ENCODE data around the gene AGBL5. TPM values are rescaled to one million over a fixed set of nuclear protein-coding genes. Genes with fewer than 3 reads are reported as not detected.

The AGBL5 gene
- total and polyA plus RNA-seq, 2 of the 13 experiments (the other 11 are each of a cell fraction or from before 2014, with no cell fraction given) = 55.9 to 73.3 TPM

GRCh38 chr2:27081984-27082772 lies 30.7 kb downstream of the AGBL5 start:
- WGBS (ENCODE audit: low lambda C conversion rate) = 97% methylated on average over 24 of the region's 38 CpGs
- Histone ChIP-seq H3K9me3 (ENCODE audit: low read length) (no peaks in the 10 kb centered on the region), H3K4me2 (ENCODE audit: low read depth, low read length) (peak overlapping the region; percentile 72), H3K4me1 (ENCODE audit: insufficient read depth, low read length) (peaks cover 76% of the 10 kb centered on the region), H2AFZ (ENCODE audit: low read length) (no peak overlapping the region), H3K27ac (ENCODE audit: extremely low read length, insufficient read depth, low read length) (peak overlapping the region; percentile 65), H3K36me3 (replicated peaks in 1 of 2; ENCODE audit: control insufficient read depth in 1 of 2, insufficient read depth in 2 of 2, low read length in 2 of 2) (no peaks in the 10 kb centered on the region), H3K79me2 (ENCODE audit: insufficient read depth, low read length) (peaks cover 5% of the 10 kb centered on the region), H3K9ac (ENCODE audit: insufficient read depth, low read depth, low read length) (peak overlapping the region; percentile 38; the same call in 1 of the 2 replicates), H3K27me3 (ENCODE audit: control insufficient read depth in 1 of 2, insufficient read depth in 2 of 2, low read length in 2 of 2) (no peaks in the 10 kb centered on the region), H4K20me1 (ENCODE audit: insufficient read depth, low read length) (no peaks in the 10 kb centered on the region), H3K4me3 (replicated peaks in 1 of 3; ENCODE audit: insufficient read depth in 1 of 3, low read depth in 2 of 3, low read length in 3 of 3) (peak overlapping the region in 2 of 3 experiments; percentile 6 to 65; a peak in 1 of 6 replicates)
- ChIA-PET POLR2A (interaction anchor here (0.5 to 9.2 kb wide), 15 partner anchors 10 to 229 kb away, joined by 3 to 106 read pairs (median 4); partner anchors contain the start of genes ABHD1, AGBL5, OST4 and TMEM214), CTCF (ENCODE audit: low intra/inter-chr PET ratio, low total read pairs) (no interaction called here)
- DNase-seq (ENCODE audit: low spot score) (no peak), ATAC-seq (no peak), FAIRE-seq (no peak)
- intact Hi-C loops (cut with micrococcal nuclease; ENCODE audit: unreplicated experiment) = loop anchor here (10.0 kb wide), 1 partner anchor 47 kb away; the partner anchor contains the start of gene TMEM214
- no TSS peak for BruUV-seq (replicated peaks)
- in situ Hi-C loops (cut with HindIII; ENCODE audit: extremely low pct_ligation_motif_present, low pct_unique_long_range_greater_than_20kb) = no loop called here
- TF ChIP-seq ZBTB46 (CRISPR knock-in tag; IDR thresholded peaks at IDR 0.05; ENCODE audit: borderline replicate concordance) (no peak), SOX5 (CRISPR knock-in tag; IDR thresholded peaks at IDR 0.05; ENCODE audit: borderline replicate concordance) (no peak), AGO2 (optimal IDR thresholded peaks at IDR 0.05; ENCODE audit: low read depth, low read length) (peak; percentile 16), ZNF766 (CRISPR knock-in tag; IDR thresholded peaks at IDR 0.05; ENCODE audit: borderline replicate concordance) (no peak), ZNF441 (CRISPR knock-in tag; IDR thresholded peaks at IDR 0.05; ENCODE audit: borderline replicate concordance) (no peak), NPAS2 (CRISPR knock-in tag; IDR thresholded peaks at IDR 0.05; ENCODE audit: borderline replicate concordance) (0 out of 2 replicates have a peak, but pooled peaks have one; percentile 70), HNF4A (CRISPR knock-in tag; IDR thresholded peaks at IDR 0.05) (no peak), ZNF44 (CRISPR knock-in tag; IDR thresholded peaks at IDR 0.05) (no peak), NFE2L2 (IDR thresholded peaks at IDR 0.05; ENCODE audit: low read length) (no peak), ZNF160 (CRISPR knock-in tag; IDR thresholded peaks at IDR 0.05) (no peak), POGK (CRISPR knock-in tag; conservative IDR thresholded peaks at IDR 0.05) (0 out of 2 replicates have a peak, but pooled peaks have one; percentile 33), FOXK2 (IDR thresholded peaks at IDR 0.05) (no peak), PBX3 (CRISPR knock-in tag; IDR thresholded peaks at IDR 0.05; ENCODE audit: borderline replicate concordance) (no peak), TCF7 (IDR thresholded peaks at IDR 0.05; ENCODE audit: low read depth) (no peak), ATF7-NPFF (CRISPR knock-in tag; IDR thresholded peaks at IDR 0.05; ENCODE audit: low read depth) (0 out of 2 replicates have a peak, but pooled peaks have one; percentile 39), TBL1XR1 (IDR thresholded peaks at IDR 0.05; ENCODE audit: borderline replicate concordance, low read length, partially characterized antibody) (no peak), CREBL2 (CRISPR knock-in tag; IDR thresholded peaks at IDR 0.05; ENCODE audit: borderline replicate concordance) (no peak), YEATS4 (CRISPR knock-in tag; IDR thresholded peaks at IDR 0.05; ENCODE audit: borderline replicate concordance) (no peak), PRPF4 (IDR thresholded peaks at IDR 0.05; ENCODE audit: low read depth, low read length, poor library complexity, severe bottlenecking) (no peak), ZNF207 (IDR thresholded peaks at IDR 0.05; ENCODE audit: borderline replicate concordance) (no peak)

Data from HepG2 (cell line).